Daoy (cell line): ENCODE measurements around the gene NUP98. TPM values are rescaled to one million over a fixed set of nuclear protein-coding genes. Genes with fewer than 3 reads are reported as not detected.
"Not testable (repeated sequence)": the region's sequence is repeated elsewhere in the genome, so short reads cannot be mapped to it uniquely, and the experiment has no call there.

Experiments used
- DNase-seq: peaks from one replicate; pipeline ENCODE4 v3.0.0-alpha.2; 2015; ENCODE audit warnings: low read depth
- total RNA-seq: library from RNA; depleted of rRNA; stranded (reverse); fragments of >200 nt; shearing (Covaris generic); gene quantifications from 2 replicates; pipeline ENCODE4 v1.2.3, GENCODE V29; 2014

The NUP98 gene
- total RNA-seq, 1 experiment from 2014 or later: 76.7 TPM

GRCh38 chr11:3799143-3799542 is 1.8 kb upstream of the NUP98 start:
- DNase-seq: no peak

GRCh38 chr11:3796801-3797328 is 489 bp downstream of the NUP98 start:
- DNase-seq: no peak

- DNase-seq: no peak
Observed at GRCh38 chr11:3796346-3796745, 1.0 kb downstream of the NUP98 start.

DNA sequence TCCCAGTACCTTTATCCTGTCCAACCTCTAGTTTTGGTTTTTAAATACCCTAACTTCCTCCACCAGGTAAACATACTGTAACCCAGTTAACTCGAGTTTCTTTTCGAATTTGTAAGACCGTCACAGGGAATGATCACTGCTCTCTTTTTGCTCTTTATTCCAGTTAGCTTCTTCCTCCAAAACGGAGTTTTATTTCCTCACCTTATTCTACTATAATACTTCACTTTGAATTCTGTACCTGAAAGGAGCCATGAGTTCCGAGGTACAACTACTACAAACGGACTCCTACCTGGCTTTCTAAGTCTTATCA is 1.4 kb downstream of the NUP98 start:
- DNase-seq: no peak

- no peak for DNase-seq
Observed at GRCh38 chr11:3795131-3796001, 2.0 kb downstream of the NUP98 start.

DNA sequence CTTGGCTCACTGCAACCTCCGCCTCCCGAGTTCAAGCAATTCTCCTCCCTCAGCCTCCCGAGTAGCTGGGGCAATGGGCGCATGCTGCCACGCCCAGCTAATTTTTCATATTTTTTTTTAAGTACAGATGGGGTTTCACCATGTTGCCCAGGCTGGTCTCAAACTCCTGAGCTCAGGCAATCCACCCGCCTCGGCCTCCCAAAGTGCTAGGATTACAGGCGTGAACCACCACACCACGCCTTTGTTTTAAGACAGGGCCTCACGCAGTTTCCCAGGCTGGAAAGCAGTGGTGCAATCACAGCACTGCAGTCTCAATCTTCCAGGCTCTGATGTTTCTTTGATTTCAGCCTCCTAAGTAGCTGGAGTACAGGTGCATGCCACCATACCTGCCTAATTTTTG is 3.0 kb downstream of the NUP98 start:
- not testable (repeated sequence) for DNase-seq

DNA sequence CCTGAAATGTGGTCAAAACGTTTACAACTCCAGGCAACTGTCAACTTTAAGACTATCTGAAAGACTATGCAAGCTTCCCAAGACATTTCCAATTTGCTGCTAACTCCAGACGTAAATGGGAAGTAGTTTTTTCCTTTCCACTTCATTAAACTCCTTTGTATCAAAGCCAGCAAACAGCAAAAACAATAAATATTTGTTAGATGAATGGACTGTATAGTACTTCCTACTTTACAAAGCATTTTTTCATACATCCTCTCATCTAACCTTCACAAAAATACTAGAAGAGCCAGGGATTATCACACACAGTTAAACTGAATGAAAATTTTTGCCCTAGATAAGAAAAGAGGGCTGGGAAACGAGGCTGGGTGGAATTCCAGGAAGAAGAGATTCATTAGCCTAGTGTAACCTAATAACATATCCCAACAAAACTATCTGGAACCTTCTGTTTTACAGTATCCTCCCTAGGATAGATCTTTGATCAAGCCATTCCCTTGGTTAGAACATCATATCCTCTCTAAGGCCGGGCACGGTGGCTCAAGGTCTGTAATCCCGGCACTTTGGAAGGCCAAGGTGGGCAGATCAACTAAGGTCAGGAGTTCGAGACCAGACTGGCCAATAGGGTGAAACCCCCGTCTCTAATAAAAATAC is 10.4 kb downstream of the NUP98 start:
- DNase-seq: no peak

- DNase-seq: no peak
Observed at GRCh38 chr11:3783611-3784010, 13.7 kb downstream of the NUP98 start.

DNA sequence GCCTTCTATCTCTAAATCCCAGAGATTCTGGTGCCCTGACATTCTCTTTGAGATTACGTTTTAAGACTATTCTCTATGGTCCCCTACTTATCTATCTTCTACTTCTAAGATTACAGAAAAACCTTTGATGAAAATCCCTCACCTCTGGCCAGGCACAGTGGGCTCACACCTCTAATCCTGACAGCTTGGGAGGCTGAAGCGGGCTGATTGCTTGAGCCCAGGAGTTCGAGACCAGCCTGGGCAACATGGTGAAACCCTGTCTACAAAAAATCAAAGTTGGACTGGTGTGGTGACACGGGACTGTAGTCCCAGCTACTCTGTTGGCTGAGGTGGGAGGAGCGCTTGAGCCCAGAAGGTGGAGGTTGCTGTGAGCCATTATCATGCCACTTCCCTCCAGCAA is 14.4 kb downstream of the NUP98 start:
- no peak for DNase-seq

GRCh38 chr11:3781423-3781822 is 15.9 kb downstream of the NUP98 start:
- no peak for DNase-seq

GRCh38 chr11:3775736-3776406 is 21.5 kb downstream of the NUP98 start:
- DNase-seq: no peak

GRCh38 chr11:3773180-3773579 is 24.2 kb downstream of the NUP98 start:
- DNase-seq: no peak

GRCh38 chr11:3767536-3767935 is 29.8 kb downstream of the NUP98 start:
- no peak for DNase-seq

GRCh38 chr11:3766836-3767235 is 30.5 kb downstream of the NUP98 start:
- not testable (repeated sequence) for DNase-seq

GRCh38 chr11:3764266-3764665 is 33.1 kb downstream of the NUP98 start:
- DNase-seq: no peak

DNA sequence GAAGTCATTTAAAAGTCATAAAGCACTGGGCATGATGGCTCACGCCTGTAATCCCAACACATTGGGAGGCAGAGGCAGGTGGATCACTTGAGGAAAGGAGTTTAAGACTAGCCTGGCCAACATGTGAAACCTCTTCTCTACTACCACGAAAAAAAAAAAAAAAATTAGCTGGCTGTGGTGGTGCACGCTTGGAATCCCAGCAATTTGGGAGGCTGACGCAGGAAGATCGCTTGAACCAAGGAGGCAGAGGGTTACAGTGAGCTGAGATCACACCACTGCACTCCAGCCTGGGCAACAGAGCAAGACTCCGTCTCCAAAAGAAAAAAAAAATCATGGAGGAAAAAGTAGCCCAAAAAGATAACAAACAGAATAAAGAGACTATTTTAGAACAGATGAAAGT is 42.2 kb downstream of the NUP98 start:
- DNase-seq: no peak

DNA sequence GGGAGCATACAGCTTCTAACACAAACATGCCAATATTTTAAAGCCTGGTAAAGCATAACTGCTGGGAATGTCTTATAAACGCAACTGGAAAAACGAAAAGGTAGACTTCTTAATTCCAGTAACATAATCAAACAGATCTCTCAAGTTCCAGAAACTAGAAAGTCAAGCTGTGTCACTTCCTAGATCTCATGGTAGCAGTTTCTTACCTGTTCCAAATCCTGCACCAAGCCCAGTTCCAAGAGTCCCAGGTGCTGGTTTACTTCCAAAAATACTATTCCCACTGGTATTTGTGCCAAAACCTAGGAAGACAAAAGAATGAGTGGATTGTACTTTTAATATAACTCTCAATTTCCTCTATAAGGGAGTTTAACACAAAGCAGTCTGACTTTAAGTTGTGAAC is 44.2 kb downstream of the NUP98 start:
- no peak for DNase-seq

DNA sequence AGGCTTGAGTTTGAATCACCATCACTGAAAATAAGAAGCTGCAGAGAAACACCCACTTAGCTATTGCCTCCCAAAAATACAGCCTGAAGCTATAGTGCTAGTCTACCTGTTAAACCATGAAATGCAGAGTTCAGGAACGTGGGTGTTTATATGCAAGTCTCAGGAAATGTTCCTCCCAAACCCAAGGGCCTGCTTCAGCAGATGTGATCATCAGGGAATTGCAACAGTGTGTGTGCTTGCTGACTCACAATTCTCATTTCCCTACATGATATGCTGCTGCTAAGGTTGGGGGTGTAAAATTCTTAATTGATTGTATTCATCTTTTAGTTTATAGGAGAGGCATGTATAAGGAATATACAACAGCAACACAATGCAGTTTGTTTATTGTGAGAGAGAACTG is 49.6 kb downstream of the NUP98 start:
- peak; percentile 5 for DNase-seq

DNA sequence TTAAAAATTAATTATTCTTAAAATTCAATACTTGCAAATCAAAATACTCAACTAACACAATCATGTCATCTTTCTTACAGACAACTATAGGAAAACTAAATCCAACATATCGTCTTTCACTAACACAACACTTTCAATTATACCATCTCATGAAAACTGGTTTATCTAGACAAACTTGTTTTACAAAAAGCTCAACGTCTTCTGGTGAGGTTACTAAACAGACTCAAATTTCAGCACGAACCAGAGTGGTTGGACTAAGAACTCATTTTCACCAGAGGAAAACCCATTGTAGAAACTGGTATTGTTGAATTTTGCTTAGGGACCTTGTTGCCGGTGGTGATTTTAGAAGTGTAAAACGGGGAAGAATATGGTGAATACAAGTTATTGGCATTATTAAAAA is 52.2 kb downstream of the NUP98 start:
- DNase-seq: no peak

- DNase-seq: no peak
Observed at GRCh38 chr11:3738723-3739122, 58.6 kb downstream of the NUP98 start.

DNA sequence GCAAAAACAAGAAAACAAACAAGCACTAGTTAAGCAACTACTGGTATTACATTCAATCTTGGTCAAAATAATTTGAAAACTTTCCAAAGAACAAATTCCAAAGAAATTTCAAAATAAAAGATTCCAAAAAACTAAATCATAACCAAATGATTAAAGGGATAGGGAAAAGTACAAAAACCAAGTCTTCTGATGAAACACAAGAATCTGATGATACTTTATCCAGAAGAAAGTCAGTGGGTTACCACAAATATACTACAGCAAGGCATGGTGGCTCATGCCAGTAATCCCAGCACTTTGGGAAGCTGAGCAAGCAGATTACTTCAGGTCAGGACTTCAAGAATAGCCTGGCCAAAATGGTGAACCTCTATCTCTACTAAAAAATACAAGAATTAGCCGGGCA is 59.1 kb downstream of the NUP98 start:
- no peak for DNase-seq

DNA sequence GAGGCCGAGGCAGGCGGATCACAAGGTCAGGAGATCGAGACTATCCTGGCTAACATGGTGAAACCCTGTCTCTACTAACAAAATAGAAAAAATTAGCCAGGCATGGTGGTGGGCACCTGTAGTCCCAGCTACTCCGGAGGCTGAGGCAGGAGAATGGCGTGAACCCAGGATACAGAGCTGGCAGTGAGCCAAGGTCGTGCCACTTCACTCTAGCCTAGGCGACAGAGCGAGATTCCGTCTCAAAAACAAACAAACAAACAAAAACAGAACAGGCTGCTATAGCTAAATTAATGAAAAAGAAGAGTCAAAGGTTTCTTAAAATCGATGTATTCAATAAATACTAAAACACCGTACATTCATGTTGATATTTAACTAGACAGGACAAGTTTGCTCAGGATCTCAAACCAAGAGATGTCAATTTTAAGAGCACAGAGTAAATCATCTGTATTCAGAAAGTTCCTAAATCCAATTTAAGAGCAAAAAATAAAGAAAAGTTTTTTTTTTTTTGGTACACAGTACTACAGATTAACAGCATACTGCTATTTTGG is 59.9 kb downstream of the NUP98 start:
- no peak for DNase-seq
